ENCODE results near the gene ZNF423.

DNA sequence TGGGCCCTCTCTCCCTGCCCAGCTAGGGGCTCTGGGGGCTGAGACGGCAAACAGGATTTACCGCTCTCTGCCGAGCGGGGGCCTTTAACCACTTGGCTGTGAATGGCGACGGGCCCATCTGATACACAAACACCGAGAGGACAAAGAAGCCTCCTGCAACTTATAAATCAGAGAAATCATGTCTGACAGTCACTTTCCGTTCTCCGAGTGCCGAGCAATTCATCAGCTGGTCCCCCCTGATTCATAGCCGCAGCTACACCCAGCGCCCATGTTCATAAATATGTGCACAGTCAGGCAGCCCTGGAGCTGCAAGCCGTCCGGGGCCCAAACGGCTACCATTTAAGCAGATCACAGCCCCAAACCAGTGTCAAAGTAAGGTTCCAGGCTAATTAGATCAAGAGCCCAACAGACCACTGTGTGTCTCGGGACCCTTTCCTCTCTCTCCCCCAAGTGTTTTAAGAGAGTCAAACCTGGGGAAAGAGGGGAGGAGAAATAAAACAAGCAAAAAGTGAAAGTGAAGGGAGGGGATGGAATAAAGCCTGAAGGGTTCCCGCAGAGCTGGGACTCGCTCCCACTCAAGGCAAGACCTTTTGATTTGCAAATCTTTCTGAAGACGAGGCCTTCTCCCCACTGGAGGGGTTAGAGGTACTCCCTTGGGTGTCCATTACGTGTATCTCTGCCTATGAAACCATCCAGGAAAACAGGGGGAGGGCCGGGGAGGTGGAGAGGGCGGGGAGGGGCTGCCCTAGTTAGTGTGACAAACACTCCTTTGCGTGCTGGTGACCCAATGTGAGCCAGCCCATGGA lies 327.6 kb downstream of the ZNF423 start:
- TF ChIP-seq YY1 (IDR thresholded peaks at IDR 0.05; ENCODE audit: insufficient read depth, insufficient read length) (no peak), ZNF274 (IDR thresholded peaks at IDR 0.05; ENCODE audit: low read depth, low read length) (no peak)
